Activated T-helper 2 cell treated with anti-CD3 and anti-CD28 coated beads, Interferon-gamma antibody, Interleukin-2, Interleukin-4, amounts not matched to agents 10 μg/mL and 5 μg/mL and 100 μg/mL, durations not matched to agents 14 hours and 24 hours and 36 hours (primary cell): ENCODE results near the gene CAPN5. TPM values are rescaled to one million over a fixed set of nuclear protein-coding genes. Genes with fewer than 3 reads are reported as not detected.

Experiments
- DNase-seq: peaks from one replicate; pipeline ENCODE4 v3.0.0; 2021; ENCODE audit warnings: low spot score
- H3K27ac Mint-ChIP-seq: one replicate; pipeline ENCODE4 v1.8.0; 2021; ENCODE audit warnings: mixed read lengths
- H3K27me3 Mint-ChIP-seq: one replicate; pipeline ENCODE4 v1.8.0; 2021; ENCODE audit warnings: low read depth, mixed read lengths
- H3K36me3 Mint-ChIP-seq: one replicate; pipeline ENCODE4 v1.8.0; 2021; ENCODE audit warnings: low read depth, mixed read lengths
- H3K4me1 Mint-ChIP-seq: one replicate; pipeline ENCODE4 v1.8.0; 2021; ENCODE audit warnings: low read depth, mixed read lengths
- H3K4me3 Mint-ChIP-seq: one replicate; pipeline ENCODE4 v1.8.0; 2021; ENCODE audit warnings: low read depth, mild to moderate bottlenecking, moderate library complexity, mixed read lengths
- H3K9me3 Mint-ChIP-seq: one replicate; pipeline ENCODE4 v1.8.0; 2021; ENCODE audit warnings: mixed read lengths
- intact Hi-C: fragments of 100-400 bp; cut with micrococcal nuclease; formaldehyde crosslinking; loops from one replicate; pipeline ENCODE4 v1.15.1; 2023
- total RNA-seq: library from RNA; stranded (reverse); gene quantifications from 2 replicates; pipeline ENCODE4 v1.2.3, GENCODE V29; 2022

Gene CAPN5
- total RNA-seq, 1 donor from 2014 or later, result 0.55 TPM

- H3K27me3 Mint-ChIP-seq, result peaks cover 13% of the 10 kb centered on the region
- H3K27ac Mint-ChIP-seq, result peak overlapping the region; percentile 29
- peaks cover 19% of the 10 kb centered on the region for H3K4me1 Mint-ChIP-seq
- intact Hi-C loops, result no loop called here
- no peak overlapping the region for H3K4me3 Mint-ChIP-seq
- H3K36me3 Mint-ChIP-seq, result no peaks in the 10 kb centered on the region
- DNase-seq, result no peak
- H3K9me3 Mint-ChIP-seq, result no peaks in the 10 kb centered on the region
Measured at GRCh38 chr11:77072851-77073327, 6.1 kb downstream of the CAPN5 start.

DNA sequence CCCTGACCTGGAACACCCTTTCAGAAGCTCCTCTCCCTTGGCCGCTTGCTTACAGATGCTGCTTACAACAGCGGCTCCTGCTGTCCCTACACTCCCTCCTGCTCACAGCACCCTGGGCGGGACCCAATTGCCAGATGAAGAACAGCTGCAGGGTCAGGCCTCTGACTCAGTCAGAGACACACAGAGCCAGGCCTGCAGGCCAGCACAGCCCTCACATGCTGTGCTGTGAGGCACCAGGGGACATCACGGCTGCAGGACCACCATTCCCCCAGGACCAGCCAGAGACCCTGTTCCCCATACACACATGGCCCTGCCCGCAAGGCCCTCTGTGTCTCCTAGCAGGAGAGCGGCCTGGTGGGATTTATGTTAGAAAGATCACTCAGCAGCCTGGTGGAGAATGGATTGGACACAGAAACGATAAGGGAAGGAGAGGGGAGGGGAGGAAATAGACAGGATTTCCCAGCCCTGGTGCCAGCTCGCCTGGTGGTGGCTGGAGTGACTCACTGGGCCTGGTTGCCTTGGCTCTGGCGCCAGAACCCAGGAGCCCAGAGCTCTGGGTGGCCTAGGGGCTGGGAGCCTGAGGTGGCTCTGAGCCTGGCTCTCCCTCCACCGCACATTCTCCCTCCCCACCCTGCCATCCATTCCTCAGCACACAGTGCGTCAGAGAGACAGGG lies 6.7 kb downstream of the CAPN5 start:
- H3K27ac Mint-ChIP-seq, result peak overlapping the region; percentile 29
- H3K27me3 Mint-ChIP-seq, result peaks cover 17% of the 10 kb centered on the region
- intact Hi-C loops, result no loop called here
- no peak for DNase-seq
- H3K4me1 Mint-ChIP-seq, result peaks cover 19% of the 10 kb centered on the region
- no peaks in the 10 kb centered on the region for H3K9me3 Mint-ChIP-seq
- H3K4me3 Mint-ChIP-seq, result no peak overlapping the region
- no peaks in the 10 kb centered on the region for H3K36me3 Mint-ChIP-seq

GRCh38 chr11:77074205-77074604 lies 7.4 kb downstream of the CAPN5 start:
- Mint-ChIP-seq H3K36me3 (no peaks in the 10 kb centered on the region), H3K27me3 (peaks cover 12% of the 10 kb centered on the region), H3K4me1 (peaks cover 19% of the 10 kb centered on the region), H3K27ac (no peak overlapping the region), H3K9me3 (no peaks in the 10 kb centered on the region), H3K4me3 (no peak overlapping the region)
- no peak for DNase-seq
- intact Hi-C loops, result no loop called here

DNA sequence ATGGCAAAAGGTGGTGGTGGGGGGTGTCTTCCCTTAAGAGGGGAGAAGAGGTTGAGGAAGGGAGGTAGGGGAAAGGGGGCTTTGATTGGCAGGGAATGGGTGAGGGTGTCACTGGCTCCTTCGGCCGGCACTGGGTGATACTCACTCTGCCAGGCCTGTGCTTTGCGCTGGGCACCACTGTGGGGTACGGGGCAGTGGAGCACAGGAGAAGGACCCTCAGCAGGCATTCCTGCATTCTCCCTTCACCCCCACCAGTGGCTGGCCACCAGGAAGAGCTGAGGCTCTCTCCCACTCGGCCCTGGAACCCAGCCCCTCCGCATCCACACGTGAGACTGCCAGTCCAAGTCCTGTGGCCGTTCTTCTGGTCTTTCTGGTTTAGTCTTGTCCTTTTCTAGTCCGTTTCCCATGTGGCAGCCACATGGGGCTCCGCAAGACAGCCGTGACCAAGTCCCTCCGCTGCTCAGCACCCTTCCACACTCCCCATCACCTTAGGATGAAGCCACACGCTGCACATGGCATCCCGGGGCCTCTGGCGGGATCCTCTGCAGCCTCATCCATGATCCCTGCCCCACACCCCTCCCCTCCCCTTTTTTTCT lies 8.0 kb downstream of the CAPN5 start:
- Mint-ChIP-seq H3K27ac (no peak overlapping the region), H3K27me3 (peaks cover 12% of the 10 kb centered on the region), H3K36me3 (no peaks in the 10 kb centered on the region), H3K4me3 (no peak overlapping the region), H3K4me1 (peaks cover 19% of the 10 kb centered on the region), H3K9me3 (no peaks in the 10 kb centered on the region)
- intact Hi-C loops, result no loop called here
- no peak for DNase-seq

DNA sequence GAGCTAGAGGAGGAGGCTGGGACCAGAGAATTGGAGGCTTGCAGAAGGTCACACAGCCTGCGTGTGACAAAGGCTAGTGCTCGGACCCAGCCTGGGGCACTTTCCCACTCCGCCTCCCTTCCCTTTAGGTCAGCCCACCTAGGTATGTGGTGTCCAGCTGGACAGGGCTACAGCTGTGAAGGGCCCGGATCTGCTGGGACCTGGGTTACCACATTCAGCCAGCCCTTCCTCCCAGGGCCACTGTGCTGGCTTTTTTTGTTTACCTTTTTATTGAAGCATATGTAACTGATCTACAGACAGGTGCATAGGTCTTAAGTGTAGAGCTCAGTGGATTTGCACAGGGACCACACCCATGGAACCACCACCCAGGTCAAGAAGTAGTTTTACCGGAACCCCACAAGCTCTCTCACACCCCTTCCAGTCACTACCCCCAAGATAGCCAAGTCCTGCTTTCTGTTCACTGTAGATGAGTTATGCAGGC lies 8.7 kb downstream of the CAPN5 start:
- no peak for DNase-seq
- no peaks in the 10 kb centered on the region for H3K36me3 Mint-ChIP-seq
- intact Hi-C loops, result no loop called here
- H3K27ac Mint-ChIP-seq, result no peak overlapping the region
- peaks cover 12% of the 10 kb centered on the region for H3K27me3 Mint-ChIP-seq
- no peak overlapping the region for H3K4me3 Mint-ChIP-seq
- peaks cover 19% of the 10 kb centered on the region for H3K4me1 Mint-ChIP-seq
- H3K9me3 Mint-ChIP-seq, result no peaks in the 10 kb centered on the region

DNA sequence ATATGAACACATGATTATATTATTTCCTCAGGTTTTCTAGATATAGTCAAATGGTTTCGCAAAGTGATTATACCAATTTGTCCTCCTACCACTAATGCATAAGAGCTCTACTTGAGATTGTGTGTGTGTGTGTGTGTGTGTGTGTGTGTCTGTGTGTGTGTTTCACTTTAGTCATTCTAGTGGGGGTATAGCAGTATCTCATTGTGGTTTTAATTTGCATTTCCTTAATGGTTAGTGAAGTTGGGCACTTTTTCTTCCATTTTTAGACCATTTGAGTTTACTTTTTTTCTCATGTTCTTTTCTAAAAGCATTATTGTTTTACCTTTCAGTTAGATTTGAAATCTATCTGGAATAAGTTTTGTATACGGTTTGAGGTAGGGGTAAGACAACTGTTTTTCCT lies 12.9 kb downstream of the CAPN5 start:
- peaks cover 9% of the 10 kb centered on the region for H3K4me1 Mint-ChIP-seq

GRCh38 chr11:77080643-77081210 lies 14.0 kb downstream of the CAPN5 start:
- Mint-ChIP-seq H3K4me1 (peaks cover 9% of the 10 kb centered on the region), H3K27me3 (peaks cover 9% of the 10 kb centered on the region), H3K9me3 (no peaks in the 10 kb centered on the region), H3K36me3 (no peaks in the 10 kb centered on the region), H3K27ac (no peak overlapping the region), H3K4me3 (no peak overlapping the region)
- intact Hi-C loops, result no loop called here
- DNase-seq, result no peak

More for the DNA sequence above, 12.9 kb downstream of the CAPN5 start:
- no peaks in the 10 kb centered on the region for H3K36me3 Mint-ChIP-seq
- H3K27ac Mint-ChIP-seq, result no peak overlapping the region
- peaks cover 9% of the 10 kb centered on the region for H3K27me3 Mint-ChIP-seq
- intact Hi-C loops, result no loop called here
- no peak overlapping the region for H3K4me3 Mint-ChIP-seq
- no peaks in the 10 kb centered on the region for H3K9me3 Mint-ChIP-seq
- no peak for DNase-seq

DNA sequence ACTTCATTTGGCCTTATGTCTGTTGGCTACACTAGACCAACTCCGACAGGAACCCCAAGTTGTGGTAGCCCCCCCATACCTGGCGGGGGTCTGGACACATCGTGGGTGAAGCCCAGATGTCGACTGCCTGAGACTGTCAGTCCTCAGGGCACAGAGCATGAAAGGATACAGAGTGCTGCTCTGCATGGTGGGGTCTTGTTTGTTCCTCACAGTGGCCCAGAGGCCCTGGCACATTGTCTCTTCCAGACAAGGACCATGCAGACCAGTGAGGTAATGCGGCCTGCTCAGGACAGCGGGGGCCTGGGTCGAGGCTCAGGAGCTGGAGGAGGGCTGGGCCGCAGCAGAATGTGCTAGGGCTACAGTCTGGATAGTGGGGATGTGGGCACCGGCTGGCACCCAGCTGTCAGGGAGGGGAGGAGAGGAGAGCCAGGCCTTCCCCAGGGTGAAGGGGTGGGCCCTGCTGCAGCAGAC lies 14.6 kb downstream of the CAPN5 start:
- intact Hi-C loops, result no loop called here
- Mint-ChIP-seq H3K36me3 (no peaks in the 10 kb centered on the region), H3K4me3 (no peak overlapping the region), H3K27ac (no peak overlapping the region), H3K9me3 (no peaks in the 10 kb centered on the region), H3K4me1 (peaks cover 9% of the 10 kb centered on the region), H3K27me3 (peaks cover 7% of the 10 kb centered on the region)
- DNase-seq, result no peak

- intact Hi-C loops, result no loop called here
- peaks cover 6% of the 10 kb centered on the region for H3K27me3 Mint-ChIP-seq
- peaks cover 9% of the 10 kb centered on the region for H3K4me1 Mint-ChIP-seq
- no peaks in the 10 kb centered on the region for H3K36me3 Mint-ChIP-seq
- peak overlapping the region; percentile 60 for H3K4me3 Mint-ChIP-seq
- DNase-seq, result no peak
- no peaks in the 10 kb centered on the region for H3K9me3 Mint-ChIP-seq
- peak overlapping the region; percentile 92 for H3K27ac Mint-ChIP-seq
Measured at GRCh38 chr11:77081976-77082836, 15.4 kb downstream of the CAPN5 start.

DNA sequence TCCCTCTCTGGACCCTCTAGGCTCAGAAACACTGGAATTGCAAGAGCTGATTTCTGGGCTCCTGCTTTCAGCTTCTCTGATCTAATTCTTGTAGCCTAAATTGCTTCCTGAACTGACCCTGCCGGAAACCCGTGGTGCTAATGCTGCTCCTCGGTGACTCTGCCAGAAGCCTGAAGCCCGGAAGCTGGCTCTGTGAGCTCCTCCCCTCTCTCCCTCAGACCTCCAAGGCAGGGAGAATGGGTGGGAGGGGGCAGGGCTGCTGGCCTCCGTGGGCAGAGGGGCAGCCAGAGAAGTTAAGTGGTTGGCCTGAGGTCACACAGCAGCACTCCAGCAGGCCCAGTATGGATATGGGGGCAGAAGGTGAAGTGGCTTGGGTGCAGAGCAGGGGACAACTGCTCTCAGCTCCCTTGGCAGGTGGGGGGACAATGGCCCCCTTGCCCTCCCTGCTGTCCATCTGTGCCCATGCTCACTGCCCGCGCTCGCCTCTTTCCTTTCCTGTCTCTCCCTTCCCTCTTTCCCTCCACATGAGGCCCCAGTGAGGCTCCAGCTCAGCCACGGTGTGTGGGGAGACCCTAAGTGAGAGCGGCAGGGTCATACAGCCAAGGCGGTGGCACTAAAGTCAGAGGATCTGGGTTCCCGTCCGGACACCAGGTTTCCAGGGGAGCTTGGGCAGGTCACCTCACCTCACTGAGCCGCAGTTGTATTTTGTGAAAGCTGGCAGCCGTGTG lies 16.2 kb downstream of the CAPN5 start:
- intact Hi-C loops, result no loop called here

GRCh38 chr11:77083566-77084245 lies 16.9 kb downstream of the CAPN5 start:
- intact Hi-C loops, result no loop called here
- H3K27ac Mint-ChIP-seq, result peak overlapping the region; percentile 38

More for the DNA sequence above, 16.2 kb downstream of the CAPN5 start:
- H3K4me3 Mint-ChIP-seq, result peak overlapping the region; percentile 60
- peaks cover 9% of the 10 kb centered on the region for H3K4me1 Mint-ChIP-seq
- H3K27ac Mint-ChIP-seq, result peak overlapping the region; percentile 92
- H3K9me3 Mint-ChIP-seq, result no peaks in the 10 kb centered on the region
- peaks cover 3% of the 10 kb centered on the region for H3K27me3 Mint-ChIP-seq
- DNase-seq, result peak; percentile 41
- H3K36me3 Mint-ChIP-seq, result no peaks in the 10 kb centered on the region

More at GRCh38 chr11:77083566-77084245, 16.9 kb downstream of the CAPN5 start:
- no peak for DNase-seq
- Mint-ChIP-seq H3K36me3 (no peaks in the 10 kb centered on the region), H3K4me3 (no peak overlapping the region), H3K4me1 (peaks cover 9% of the 10 kb centered on the region), H3K27me3 (no peaks in the 10 kb centered on the region), H3K9me3 (no peaks in the 10 kb centered on the region)
